HG02759 (cell line): ENCODE data around the gene DLGAP1.

Experiments used
- ATAC-seq: cut with Tn5 transposase; IDR thresholded peaks from one replicate; pipeline ENCODE4 v1.9.1; 2021; ENCODE audit warnings: mild to moderate bottlenecking, moderate library complexity; ENCODE audit not compliant: unreplicated experiment

DLGAP1 gene

DNA sequence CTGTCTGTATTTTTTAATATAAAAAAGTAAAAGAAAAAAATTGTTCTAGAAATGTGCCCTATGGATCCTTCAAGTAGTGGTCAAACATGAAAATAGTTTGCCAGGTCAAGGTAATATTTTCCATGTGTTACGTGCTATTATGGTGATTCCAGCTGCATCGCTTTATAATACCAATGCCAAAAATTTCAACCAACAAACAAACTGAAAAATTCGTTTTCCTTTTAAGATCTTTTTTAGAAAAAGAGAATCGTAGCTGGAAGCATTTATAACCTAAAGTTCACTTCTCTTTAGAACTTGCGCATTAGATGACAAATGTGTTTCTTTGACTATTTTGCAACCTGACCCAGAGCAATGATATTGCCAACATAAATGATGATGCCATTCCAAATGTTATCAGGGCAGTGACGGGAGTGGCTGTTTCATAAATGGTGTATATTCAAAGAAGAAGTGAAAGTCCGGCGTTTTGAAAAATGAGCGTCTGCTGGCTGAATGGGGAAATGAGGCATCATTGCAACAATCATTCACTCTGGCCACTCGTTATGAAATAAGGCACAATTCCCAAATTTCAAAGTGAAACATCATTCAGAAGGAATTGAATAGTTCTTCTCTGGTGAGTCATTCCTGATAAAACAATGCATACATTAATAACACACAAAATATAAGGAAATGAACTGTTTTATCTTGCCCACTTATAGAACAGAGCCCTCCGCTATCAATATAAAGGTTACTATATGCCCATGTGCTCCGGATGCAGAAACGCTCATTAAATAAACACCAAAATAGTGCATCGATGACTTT, 707.7 kb downstream of the DLGAP1 start:
- ATAC-seq = no peak

DNA sequence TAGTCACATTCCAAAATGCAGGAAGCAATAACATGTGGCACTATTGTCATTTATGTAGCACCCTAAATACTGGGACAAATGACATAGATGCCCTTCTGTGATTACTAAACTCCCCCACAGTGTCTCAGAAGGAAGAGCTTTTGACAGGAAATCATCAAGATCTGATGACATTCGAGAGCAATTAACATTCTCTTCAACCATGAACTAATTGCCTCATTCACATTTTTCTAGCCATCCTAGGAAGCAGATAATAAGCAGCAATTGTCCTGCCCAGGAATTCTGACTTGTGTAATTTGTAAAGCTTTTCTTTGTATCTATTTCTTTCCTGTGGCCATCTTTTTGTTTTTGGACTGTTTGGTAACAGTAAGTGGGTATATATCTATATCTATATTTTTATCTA, 712.6 kb downstream of the DLGAP1 start:
- ATAC-seq = no peak

DNA sequence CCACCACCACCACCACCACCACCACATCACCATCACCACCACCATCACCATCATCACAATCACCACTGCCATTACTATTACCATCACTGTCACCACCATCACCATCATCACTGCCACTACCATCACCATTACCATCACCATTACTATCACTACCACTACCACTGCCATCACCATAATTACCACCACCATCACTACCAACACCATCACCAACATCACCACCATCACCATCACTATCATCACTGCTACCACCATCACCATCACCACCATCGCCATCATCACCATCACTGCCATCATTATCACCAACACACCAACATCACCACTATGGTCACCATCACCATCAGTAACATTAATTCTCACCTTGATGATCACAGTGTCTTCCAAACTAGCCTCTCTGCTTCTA, 713.8 kb downstream of the DLGAP1 start:
- no peak for ATAC-seq

DNA sequence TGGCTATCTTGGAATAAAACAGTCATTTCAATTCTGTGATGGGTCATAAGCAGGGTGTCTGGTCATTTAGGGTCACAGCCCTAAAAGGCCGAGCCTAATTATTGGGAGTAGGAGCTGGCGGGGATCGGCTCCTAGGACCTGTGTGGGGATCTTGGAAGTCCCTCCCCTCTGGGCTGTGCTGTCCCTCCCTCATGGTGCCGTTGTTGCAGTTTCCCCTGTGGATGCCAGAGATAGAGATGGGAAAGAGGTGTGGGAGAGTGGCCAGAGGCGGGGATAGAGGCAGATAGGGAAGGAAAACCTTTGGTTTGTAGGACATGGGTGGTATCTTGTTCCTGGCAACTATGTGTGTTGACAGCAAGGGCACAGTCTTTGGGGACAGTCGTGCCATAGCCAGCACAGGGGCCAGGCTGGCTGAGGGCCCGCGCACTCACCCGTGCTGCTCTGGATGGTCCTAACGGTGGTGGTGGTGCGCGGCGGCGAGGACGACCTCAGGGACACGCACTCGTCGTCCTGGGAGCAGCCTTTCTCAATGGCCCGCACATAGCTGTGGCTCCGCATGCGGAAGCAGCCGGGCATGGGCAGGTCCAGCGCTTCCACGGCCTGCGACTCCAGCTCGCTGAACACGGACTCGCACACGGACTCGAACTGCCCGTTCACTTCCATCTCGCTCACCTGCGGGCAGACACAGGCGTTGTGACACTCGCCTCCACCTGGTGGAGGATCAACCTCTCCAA, 726.2 kb downstream of the DLGAP1 start:
- ATAC-seq = no peak

DNA sequence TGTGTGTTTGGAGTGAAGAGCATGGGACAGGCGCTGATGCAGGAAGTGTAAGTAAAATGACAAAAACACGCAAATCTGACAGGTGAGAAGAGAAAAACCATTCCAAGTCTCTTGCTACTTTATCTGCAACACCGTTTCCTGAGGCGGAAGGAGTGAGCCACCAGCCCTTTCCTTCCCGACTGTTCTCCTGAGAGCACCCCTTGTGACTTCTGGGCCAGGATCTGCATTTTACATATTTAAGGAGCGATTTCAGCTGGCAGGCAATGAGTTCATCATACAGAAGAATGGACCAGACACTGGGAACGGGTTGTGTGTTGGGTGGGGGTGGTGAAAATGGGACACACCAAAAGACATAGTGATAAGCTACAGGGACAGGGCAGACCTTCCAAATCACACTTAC, 727.8 kb downstream of the DLGAP1 start:
- ATAC-seq = no peak

DNA sequence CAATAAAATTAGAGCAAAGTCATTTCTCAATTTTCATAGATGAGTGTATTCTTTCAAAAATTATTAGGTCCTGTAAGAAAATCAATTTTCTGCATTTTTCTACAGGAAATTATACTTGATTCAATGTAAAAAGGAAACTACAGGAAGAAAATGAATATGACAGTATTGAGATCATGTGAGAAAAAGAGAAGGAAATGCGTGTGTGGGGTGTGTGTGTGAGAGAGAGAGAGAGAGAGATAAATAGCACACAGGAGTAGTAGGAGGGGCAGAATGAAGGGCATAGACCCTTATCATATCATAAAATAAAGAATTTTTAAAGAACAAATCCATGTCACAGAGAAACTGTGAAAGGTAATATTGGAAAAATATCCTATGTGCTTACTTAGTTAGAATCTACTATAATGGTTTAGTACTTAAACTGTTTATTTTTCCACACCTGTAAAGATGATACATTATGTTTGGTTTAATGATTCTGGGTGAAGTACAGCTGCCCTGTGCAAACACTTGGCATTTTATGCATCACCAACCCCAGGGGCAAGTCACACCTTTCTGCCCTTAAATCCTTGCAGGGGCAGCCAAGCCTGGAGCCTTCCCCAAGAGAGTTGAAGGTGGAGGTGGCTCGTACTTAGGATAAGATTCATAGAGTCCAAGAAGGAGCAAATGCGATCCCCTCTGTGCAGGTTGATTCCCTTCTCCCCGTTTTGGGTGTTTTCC, 728.7 kb downstream of the DLGAP1 start:
- ATAC-seq = no peak

DNA sequence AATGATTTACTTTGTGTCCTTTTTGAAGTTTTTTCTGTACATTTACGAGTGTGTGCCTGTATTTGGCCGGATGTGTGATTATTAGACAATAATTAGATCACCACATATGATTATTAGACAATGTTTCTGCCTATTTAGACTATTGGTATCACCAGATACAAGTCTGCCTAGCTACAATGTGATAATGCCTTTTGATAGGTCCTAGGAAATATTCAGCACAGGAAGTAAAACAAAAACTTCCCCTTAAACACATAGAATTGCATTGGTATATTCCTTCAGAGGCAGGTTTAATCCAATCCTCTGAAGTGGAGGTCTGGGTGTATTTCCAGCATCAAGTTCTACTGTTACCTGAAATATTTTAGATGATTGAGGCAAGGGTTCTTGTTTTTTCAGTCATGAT, 730.0 kb downstream of the DLGAP1 start:
- no peak for ATAC-seq

DNA sequence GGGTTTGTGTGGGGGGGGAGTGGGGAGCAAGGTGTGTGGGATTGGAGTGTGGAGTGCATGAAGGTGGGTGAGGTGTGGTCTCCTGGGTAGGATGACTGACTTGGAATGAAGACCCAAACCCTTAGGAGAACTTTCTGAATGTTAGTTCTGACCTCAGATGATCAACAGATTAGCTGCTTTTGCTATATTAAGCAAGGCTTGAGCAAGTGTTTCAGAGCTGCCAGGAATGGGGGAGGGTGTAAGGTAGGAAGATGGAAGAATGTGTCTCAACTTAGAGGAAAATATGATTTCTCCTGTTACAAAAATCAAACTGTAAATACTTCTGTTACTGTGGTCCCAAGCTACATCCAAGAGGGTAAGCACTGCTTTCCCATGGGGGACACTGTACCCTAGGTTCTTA, 731.6 kb downstream of the DLGAP1 start:
- ATAC-seq = no peak

DNA sequence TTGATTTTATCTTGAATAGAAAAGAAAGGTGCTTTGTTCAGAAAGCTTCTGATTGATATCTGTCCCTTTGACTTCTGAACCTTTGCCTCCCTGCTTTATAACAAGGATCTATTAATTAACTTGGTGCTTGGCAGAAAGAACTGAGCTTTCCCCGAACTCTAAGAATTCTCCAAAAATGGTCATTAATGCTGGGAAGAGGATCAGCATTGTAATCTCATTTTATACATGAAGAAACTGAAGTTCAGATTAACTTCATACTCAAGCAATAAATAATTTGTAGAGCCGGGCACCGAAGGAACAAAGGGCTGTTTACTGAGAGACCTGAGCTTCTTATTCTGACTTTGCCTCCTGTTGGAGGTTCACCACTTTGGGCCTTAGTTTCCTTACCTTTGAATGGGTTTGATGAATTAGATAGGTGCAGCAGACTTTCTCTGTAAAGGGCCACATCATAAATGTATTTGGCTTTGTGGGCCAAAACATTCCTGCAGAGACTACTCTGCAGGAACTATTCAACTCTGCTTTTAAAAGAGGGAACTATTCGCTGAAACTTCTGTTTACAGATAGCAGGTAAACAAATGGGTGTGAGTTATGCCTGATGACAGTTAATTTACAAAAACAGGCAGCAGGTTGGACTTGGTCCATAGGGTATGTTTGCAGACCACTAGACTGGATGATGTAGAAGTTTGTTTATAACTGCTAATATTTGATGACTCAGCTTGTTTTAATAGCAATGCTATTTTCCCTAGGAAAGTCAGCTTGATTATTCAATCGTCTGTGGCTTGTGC, 732.3 kb downstream of the DLGAP1 start:
- no peak for ATAC-seq

DNA sequence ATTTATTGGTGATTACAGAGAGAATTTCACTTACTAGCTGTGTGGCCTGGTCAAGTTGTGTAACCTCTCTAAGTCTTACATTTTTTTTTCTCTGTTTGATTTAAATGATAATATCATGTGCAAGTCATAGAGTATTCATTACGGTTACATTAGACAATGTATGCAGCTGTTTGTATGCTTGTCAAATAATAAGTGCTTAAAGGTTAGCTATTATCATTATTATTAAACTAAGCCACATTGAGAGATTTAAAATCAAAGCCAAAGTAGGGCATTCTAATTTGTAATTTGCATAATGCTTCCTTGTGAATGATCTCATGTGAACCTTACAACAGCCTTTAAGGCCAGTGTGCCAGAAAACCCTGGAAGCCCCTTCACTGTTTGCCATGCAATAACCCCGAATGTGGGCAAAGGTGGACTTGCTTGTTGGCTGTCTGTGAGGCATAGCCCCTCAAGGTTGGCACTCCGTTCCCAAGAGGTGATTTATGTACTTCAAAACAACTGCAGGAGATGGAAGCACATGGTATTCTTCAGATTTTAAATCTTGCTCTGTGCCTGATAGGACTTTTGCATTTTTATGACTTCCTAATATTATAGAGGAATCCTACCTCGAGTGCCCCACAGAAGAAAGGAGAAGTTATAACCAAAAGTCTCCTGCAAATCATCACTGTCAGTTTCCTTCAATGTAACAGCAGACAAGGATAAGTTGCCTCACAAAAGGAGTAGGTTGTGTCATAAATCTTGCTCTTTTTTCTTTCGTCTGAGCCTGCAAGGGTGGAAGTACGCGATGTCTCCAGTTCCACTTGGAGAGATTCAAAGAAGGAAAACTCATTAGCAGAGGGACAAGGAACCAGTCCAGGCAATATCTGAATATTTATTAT, 733.1 kb downstream of the DLGAP1 start:
- ATAC-seq = no peak

DNA sequence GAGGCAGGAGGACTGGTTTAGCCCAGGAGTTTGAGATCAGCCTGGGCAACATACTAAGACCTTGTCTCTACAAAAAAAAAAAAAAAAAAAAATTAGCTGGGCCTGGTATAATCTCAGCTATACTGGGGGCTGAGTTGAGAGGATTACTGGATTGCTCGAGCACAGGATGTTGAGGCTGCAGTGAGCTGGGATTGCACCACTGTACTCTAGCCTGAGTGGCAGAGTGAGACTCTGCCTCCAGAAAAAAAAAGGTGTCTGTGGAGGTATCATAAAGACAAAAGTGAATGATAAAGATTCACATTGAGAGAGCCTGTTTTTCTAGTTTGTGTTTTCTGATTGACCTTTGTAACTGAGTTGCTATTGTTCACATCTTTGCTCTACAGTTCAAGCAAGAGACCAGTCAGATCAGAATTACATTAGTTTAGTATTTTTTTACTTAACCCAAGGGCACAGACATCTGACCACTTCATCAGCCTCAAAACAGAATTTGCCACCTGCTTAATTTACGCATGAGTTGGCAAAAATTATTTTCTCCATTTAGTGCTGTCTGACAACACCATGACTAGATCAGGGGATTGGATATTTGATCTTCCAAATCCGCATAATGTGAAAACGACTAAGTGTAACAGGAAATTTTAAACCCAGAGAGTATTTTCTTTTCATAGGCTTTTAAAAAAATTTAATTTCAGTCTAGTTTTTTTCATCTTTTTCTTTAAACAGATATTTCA, 734.1 kb downstream of the DLGAP1 start:
- no peak for ATAC-seq

DNA sequence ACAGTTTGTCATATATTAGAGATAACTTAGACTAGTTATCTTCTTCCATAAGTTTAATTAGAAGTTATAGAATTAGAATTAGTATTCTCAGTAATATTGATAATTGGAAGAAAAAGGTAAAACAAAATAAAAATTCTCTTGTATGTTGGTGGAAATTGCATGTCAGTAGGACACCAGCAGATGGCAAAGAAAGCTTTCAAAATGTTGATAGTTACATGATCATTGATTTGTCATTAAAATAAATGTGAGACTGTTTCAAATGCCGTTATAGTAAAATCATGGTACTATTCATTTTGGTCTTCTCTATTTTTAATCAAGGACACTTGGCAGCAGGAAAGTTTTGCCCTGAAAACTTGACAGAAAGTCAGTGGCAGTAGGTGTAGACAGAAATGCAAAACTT, 734.9 kb downstream of the DLGAP1 start:
- ATAC-seq = no peak

DNA sequence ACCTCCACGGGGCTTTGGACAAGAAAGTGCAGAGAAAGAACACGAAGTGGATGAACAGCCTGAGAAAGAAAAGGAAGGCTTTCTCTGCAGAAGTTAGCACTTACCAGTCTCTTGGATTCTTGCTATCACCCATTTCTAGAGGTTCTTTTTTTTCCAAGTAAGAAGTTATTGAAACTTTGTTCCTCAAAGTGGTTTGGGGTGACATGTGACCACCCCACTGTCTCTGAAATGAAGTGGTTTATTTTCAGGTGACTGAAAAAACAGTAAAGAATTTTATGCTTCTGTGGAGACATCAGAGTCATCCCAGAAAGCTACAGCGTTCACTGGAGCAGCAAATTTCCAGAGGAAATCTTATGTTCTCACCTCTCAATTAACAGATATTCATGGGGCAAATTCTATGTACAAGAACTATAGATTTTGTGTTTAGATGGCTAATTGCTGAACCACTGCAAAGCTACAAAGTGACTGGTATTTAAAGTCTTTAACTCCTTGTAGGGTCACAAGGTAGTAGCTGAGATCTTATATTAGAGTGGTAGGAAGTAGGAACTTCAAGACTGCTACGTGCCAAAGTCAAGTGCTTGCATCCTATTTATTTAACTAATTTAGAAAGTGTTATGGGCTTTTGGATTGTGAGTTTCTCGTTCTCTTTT, 737.6 kb downstream of the DLGAP1 start:
- no peak for ATAC-seq

DNA sequence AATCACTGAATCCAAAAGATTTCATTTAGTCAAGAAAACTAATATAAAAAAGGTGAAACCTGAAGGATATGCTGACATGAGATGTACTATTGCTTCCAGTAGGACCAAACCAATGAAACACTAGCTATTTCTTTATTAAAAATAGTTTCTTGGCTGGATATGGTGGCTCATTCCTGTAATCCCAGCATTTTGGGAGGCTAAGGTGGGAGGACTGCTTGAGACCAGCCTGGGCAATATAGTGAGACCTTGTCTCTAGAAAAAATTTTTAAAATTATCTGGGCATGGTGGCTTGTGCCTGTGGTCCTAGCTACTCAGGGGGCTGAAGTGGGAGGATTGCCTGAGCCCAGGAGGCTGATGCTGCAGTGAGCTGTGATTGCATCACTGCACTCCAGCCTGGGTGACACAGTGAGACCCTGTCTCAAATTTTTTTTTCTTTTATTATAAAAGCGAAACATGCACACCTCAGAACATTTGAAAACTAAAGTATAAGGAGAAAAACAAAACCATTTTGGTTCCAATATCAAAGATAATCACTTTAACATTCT, 738.9 kb downstream of the DLGAP1 start:
- no peak for ATAC-seq

DNA sequence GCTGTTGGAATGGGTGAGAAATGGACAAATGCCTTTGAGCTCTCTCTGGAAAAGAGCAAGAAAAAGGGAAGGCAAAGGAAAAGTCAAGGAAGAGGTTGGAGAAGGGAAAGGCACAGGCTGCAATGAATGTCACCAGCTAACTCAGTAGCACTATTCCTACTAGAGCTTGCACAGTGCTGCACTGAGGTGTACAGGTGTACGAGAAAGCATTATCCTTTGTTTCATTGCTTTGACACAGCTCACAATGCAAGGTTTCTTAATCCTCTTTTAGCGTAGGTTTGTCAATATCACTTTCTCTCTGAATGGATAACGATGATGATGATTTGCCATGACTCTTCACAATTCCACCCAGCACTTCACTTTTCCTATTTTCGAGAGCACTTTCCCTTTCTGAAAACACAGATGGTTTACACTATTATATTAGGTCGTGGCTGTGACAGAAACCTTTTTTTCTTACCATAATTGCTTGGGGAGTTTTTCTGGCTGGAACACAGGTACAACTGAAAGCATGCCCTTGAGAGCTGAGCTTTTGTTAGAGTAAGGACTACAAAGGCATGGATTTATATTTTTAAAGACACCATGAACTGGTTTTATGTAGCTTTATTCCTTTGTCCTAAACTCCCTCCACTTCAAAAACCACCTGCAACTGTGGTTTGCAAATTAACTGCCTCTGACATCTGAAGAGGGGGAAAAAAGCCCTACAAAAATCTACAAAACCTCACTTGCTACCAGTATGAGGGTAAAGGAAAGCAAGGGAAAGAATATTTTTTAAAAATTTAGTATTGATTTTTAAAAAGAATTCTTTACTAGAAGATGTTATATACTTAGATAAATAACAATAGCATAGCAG, 739.7 kb downstream of the DLGAP1 start:
- ATAC-seq = no peak

DNA sequence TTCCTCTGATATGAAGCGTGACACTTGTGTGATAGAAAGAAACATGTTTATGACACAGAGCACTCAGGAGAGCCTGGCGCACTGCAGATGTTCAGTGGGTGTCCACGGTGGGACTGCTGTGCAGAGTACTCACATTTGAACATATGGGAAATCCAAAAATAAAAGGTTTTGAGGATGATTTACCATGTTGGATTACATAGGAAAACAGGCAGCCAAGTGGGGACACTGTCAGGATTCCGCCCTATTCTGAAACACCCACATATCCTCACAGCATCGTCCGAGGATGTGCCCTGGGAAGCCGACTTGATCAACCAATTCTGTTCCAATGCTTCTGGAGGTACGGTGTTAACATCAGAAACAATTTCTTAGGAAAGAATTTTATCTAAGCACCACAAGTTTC, 741.4 kb downstream of the DLGAP1 start:
- ATAC-seq = no peak

DNA sequence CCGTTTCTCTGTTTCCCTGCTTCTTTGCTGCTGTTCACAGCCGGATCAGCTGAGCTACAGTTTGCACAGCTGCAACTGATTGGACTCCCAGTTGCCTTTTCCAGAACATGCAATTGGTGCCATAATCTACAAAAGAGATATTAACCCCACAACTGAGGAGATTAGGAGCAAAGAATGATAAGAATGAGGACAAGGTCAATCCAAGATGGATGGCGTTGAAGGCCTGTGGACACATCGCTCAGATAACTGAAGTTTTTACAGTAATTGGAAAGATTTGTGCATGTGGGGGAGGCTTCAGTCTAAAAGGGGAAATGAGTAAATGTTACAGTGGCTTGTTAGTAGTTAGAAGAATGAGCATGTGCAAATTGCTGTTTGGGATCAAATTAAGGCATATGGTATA, 741.9 kb downstream of the DLGAP1 start:
- no peak for ATAC-seq

DNA sequence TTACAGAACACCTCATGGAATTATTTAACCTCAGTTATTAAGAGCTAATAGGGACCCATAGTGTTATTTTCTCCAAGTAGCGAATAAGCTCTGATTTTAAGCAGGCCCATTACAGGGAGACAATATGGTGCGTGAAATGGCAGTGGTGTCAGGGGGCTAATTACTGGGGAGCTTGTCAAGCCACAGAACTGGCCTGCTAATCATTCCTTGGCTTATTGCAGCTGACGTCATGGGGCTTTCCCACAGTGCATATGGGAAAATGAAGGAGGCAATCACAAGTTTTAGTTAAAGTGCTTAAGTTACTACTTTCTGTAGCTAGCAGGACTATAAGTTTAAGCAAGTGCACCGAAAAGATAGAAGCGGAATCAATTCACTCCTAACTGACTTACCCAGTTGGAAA, 742.6 kb downstream of the DLGAP1 start:
- no peak for ATAC-seq
